M059J (cell line): ENCODE data around the gene NBEAL2. TPM values are rescaled to one million over a fixed set of nuclear protein-coding genes. Genes with fewer than 3 reads are reported as not detected.

ENCODE experiments used
- DNase-seq: peaks from one replicate; pipeline ENCODE4 v3.0.0-alpha.2; 2012; ENCODE audit warnings: low read depth
- total RNA-seq: library from RNA; depleted of rRNA; stranded (reverse); fragments of >200 nt; shearing (Covaris generic); gene quantifications from 2 replicates; pipeline ENCODE4 v1.2.3, GENCODE V29; 2014

NBEAL2 gene
- total RNA-seq, 1 experiment from 2014 or later: 3.5 TPM

DNA sequence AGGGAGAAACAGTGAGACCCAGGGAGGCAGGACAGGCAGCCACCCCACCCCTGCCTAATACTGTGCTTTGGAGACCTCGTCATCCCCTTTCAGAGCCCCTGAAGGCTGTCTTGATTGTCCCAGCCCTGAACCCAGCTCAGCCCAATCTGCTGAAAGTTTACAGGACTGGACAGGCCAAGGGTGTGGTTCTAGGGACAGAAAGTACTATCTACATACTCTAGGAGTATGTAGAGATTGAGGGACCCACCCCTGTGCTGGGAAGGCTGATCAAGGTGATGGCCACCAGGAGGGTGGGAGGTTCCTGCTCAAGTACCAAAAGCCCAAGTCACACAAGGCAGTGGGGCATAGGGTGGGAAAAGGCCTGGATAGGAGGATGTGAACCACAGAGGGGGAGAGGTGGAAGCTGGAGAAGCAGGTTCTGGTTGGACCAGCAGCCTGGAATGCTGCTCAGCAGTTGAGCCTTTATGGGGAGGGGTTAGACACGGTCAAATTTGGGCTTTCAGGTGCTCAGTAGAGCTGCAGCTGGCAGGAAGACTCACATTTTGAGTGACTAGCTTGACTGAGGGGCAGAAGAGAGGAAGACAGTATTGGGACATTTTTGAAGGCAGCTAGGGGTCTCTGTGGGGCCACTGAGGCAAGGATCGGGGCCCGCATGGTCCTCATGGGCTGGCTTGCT is 6.7 kb downstream of the NBEAL2 start:
- DNase-seq: no peak

DNA sequence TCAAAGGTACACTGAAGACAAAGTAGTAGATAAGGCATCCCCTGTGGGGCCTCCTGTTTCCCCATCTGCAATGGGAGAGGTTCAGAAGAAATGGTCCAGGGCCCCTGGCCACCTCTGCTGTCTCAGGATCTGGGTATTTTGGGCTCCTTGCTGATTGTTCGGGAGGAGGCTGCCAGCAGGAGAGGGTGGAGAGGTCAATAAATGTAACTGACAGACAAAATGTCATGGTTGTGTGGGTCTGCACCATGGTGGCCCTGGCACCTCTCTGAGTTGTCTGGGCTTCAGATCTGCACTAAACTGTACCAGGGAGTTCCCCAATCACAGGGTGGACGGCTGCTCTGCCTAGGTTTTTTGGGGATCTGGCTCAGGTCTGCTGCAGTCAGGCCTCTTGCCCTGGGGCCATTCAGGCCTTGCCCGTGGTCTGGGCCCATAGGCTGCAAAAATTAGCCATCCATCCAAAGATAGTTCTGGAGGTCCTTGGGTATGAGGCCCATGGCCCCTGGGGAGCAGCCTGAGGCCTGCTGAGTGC is 7.4 kb downstream of the NBEAL2 start:
- DNase-seq: no peak

DNA sequence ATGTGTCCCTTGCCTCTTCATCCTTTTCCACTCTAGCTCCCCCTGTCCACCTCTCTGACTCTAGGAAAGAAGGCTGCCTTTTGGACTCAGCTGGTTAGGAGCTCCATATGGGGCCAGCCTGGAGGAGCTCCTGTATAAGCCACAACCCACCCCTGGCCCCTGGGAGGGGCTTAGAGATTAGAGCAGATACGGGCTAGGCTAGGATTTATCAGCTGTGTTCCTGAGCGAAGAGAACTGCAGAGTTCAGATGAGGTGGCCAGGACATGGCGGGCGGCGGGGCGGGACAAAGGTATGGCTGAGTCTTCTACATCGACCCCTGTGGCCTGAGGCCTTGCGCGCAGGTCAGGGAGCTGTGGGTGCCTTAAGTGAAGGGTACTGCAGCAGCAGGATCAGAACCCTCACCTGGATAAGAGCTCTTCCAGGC is 7.9 kb downstream of the NBEAL2 start:
- no peak for DNase-seq

DNA sequence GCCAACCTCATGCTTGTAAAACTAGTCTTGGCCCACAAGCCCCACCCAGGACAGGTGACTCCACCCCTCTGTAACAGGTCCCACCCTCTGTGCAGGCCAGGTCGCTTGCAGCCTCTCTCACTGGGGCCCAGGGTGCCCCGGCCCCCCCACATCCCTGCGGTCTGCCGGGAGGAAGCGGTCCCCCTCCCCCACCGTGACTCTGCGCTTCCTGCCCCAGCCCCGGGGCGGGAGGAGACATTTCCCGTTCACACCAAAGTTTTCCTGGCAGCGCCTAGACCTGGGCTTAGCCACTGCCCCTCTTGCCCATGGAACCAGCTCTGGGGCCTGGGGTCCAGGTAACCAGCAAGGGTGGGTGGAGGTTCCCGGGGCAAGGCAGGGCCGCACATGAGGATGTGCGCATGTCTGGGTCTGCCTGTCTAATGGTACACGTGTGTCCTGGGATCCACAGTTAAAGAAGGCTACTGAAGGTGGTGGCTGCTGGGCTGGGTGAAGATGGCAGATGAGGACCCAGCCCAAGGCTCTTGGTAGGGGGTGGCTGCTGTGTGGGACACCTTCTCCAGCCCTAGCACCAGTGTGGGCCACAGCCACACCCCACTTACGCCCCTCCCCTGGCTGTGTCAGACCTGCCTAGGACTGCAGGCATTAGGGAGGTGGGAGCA is 8.4 kb downstream of the NBEAL2 start:
- DNase-seq: no peak

DNA sequence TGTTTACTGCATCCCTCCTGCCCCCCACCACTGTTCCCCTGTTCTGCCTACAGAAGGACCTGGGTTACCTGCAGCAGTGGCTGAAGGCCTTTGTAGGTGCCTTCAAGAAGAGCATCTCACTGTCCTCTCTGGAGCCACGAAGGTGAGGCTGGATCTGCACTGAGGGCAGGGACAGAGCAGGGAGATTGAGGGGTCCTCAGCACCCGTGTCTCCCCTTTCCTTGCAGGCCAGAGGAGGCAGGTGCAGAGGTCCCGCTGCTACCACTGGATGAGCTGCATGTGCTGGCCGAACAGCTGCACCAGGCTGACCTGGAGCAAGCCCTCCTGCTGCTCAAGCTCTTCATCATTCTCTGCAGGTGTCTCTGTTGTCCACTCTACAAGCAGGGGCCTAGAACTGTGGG is 9.2 kb downstream of the NBEAL2 start:
- DNase-seq: no peak

DNA sequence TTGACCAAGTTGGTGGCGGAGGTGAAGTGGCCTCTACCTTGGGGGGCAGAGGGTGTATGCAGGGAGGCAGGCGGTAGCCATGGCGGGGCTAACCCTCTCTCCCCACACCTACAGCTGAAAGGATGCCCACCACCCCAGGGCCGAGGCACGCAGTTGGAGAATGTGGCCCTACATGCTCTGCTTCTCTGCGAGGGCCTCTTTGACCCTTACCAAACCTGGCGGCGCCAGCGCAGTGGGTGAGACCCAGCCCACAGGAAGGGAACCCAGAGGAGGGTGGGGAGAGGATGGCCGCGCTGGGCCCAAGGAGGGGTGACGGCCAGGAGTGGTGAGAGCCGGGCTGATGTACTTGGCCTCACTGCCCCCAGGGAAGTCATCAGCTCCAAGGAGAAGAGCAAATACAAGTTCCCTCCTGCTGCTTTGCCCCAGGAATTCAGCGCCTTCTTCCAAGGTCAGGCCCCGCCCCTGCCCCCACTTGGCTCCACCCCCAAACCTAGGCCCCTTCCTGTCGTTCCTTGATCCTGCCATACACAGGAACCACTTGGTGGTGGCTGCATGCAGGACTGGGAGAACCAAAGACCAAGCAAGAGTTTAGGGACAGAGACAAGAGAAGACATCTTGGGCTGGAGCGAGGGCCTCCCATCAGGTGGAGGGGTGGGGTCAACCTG is 9.8 kb downstream of the NBEAL2 start:
- DNase-seq: no peak

DNA sequence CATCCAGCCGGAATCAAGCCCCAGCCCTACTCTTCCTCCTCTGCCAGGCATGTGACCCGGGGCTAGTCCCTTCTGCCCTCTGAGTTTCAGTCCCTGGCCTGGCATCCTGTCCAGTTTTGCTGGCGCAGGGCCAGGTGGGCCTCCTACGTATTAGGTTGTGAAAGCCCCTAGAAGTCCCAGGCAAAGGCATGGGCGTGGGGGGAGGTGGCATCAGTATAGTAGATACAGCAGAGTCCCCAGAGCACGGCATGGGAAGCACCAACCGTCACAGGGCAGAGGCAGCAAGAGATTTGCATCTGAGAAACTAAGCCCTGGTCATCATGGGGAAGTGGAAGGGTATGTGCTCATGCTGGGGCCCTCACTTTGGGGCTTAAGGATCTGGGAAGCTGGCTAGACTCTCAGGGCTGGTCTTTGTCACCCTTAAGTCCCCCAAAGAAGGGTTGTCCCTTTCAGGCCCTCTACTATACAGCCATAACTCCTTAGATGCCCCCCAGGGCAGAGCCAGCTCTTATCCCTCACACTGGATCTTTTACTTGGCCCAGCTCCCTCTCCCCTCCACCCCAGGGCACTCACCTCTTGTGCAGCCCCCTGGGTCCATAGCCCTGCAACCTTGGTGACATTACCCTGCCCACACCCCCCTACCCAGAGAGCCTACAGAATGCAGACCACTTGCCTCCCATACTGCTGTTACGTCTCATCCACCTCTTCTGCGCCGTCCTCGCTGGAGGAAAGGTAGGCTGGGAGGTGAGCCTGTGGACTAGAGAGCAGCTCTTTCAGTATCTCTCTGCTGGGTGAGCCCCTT is 11.3 kb downstream of the NBEAL2 start:
- no peak for DNase-seq

DNA sequence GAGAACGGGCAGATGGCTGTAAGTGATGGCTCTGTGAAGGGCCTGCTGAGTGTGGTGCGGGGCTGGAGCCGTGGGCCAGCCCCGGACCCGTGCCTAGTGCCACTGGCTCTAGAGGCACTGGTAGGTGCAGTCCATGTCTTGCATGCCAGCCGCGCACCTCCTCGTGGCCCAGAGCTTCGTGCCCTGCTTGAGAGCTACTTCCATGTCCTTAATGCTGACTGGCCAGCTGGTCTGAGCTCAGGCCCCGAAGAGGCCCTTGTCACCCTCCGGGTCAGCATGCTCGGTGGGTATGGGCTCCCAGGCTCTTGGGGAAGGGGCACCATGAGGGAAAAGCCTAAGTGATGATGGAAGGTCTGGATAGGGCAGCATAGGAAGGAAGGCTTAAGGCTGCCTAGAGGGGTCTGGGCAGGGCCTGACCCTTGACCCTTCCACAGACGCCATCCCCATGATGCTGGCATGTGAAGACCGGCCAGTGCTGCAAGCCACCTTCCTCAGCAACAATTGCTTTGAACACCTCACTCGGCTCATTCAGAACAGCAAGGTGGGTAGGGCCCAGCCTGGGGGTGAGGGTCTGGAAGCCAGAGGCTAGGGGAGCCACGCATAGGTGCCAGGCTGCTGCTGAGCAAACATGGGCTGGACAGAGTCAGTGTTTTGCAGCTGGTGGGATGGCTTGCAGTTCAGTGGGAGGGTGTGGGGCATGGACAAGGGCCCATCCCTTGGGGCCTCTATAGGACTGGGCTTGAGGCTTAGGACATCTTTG is 12.1 kb downstream of the NBEAL2 start:
- no peak for DNase-seq

DNA sequence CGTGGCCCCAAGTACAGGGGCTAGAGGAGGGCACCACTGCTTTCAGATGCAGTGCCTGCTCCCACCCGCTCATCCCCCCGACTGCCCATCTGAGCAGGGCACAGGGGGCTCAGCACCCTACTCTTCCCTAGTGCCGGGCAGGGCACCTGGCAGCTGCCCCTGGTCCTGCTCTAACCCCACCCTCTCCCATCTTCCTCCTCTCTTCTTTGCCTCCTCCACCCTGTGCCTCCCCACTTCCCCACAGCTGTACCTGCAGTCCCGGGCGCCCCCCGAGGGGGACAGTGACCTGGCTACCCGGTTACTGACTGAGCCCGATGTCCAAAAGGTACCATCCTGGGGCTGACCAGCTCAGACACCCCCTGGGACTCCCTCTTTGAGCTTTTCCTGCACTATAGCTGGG is 12.8 kb downstream of the NBEAL2 start:
- DNase-seq: no peak

DNA sequence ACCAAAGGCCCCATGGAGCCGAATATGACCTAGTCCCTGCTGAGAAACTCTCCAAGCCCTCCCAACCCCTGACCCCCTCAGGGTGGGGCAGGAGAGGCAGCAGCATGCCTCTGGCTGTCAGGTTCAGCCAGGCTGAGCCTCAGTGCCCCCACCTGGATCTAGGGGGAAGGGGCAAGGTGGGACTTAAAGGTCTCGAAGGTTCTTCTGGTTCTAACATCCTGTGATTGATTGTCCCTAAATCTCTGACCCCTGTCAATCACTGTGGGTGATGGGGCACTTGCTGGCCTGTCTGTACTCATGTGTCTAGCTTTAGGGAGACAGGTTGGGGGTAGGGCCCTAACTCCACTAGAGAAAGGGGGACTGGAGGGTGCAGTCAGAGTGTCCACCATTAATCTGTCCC is 13.8 kb downstream of the NBEAL2 start:
- no peak for DNase-seq

DNA sequence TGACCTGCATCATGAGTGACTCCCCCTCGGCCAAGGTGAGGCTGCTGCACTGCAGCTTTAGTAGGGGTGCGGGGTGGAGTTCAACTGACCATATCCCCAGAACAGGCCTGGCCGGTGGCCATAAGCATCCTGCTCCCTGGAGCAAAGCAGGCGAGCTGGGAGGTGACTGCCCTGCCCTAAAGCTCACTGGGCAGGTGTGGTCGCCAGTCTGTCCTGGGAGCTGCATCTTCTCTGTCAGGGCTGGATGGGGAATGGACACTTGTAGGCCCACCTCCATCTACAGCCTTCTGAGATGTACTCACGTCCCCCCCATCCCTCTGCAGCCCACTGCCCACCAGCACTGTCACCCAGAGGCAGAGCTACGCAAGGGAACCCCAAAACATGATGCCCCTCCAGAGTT is 14.5 kb downstream of the NBEAL2 start:
- DNase-seq: no peak

DNA sequence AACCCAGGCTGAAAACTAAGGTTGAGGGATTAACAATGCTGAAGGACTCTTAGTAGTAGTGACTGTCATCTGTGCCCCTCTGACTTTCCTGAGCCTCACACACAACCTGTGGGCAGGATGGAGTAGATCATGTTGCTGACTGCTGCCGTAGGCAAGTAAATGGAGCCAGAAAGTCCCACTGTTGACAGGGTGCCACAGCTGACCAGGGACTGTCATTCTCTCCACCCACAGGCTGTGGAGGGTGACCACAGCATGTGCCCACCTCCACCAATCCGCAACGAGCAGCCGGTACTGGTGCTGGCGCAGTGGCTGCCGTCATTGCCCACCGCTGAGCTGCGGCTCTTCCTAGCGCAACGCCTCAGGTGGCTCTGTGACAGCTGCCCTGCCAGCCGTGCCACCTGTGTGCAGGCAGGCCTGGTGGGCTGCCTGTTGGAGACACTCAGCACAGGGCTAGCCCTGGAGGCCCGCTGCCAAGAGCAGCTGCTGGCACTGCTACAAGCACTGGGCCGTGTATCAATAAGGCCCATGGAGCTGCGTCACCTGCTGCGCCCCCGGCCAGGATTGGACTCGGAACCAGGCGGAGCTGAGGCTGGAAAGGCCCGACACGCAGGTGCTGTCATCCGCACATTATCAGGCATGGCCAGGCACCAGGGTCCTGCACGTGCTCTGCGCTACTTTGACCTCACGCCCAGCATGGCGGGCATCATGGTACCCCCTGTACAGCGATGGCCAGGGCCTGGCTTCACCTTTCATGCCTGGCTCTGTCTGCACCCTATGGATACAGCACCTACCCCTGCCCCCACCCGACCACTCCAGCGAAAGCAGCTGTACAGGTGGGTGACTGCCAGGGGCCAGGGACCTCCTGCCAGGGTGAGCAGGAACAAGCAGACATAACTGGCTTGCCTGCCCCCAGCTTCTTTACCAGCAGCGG is 15.6 kb downstream of the NBEAL2 start:
- no peak for DNase-seq

DNA sequence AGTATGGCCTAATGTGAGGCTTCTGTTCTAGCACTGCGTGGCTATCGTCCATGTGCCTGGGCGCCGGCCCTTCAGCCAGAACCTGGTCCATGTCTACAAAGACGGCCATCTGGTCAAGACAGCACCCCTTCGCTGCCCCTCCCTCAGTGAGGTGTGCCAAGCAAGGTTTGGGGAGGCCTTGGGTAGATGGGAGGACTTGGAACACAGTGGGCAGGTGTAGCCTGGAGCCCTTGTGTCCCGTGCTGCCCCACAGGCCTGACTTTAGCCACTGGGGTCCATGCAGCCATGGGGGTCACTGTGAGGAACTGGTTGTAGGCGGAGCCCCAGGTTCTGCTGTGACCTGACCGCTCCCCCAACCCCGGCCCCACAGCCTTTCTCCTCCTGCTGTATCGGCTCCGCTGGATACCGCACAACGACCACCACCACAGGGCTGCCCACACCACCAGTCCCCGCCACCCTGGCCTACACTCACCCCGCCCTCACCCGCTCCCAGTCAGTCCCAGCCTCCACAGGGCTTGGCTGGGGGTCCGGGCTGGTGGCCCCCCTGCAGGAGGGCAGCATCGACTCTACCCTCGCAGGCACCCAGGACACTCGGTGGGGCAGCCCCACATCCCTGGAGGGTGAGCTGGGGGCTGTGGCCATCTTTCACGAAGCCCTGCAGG is 16.6 kb downstream of the NBEAL2 start:
- DNase-seq: no peak

DNA sequence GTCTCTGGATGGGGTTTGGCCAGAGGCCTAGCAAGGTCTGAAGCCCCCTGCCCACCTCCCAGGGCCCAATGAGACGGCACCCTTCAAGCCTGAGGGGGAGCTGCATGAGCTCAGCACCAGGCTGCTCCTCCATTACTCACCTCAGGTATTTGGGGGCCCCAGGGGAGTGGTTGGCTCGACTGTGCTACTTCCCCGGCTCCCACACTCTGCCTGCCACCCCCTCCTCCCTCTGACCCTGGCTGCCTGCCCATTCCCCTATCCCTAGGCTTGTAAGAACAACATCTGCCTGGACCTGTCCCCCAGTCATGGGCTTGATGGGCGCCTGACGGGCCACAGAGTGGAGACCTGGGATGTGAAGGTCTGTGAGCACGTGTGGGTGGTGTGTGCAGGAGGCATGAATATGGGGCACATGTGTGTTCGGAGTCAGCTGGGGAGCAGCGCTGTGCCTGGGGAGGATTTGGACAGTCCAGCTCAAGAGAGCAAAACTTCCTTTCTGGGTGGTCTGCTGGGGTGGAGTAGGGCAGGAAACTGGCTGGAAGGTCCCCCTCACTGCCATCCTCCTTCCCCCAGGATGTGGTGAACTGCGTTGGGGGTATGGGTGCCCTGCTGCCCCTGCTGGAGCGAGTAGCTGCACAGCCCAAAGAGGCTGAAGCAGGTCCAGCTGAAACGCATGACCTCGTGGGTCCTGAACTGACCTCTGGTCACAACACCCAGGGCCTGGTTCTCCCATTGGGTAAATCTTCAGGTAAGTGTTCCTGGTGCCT is 17.4 kb downstream of the NBEAL2 start:
- DNase-seq: no peak

DNA sequence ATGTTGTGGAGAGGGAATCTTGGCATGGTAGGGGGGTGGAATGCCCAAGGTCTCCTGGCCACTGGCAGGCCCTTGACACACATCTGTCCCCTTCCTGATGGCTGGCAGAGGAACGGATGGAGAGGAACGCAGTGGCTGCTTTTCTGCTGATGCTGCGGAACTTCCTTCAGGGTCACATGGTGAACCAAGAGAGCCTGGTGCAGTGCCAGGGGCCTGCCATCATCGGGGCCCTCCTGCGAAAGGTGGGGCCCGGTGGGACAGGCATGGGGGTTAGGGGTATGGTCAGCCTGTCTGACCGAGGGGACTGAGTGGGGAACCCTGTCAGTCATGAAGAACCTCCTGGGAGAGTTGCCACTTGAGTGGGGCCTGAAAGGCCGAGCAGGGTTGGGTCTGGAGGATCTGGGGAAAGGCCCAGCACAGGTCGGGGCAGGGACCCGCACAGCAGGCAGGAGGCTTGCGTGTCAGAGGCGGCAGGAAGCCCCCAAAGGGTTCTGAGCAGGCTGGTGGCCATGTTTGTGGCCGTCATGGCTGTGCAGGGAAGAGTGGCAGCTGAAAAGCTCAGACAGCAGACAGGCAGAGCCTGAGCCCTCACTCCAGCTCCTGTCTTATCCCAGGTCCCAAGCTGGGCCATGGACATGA is 18.1 kb downstream of the NBEAL2 start:
- no peak for DNase-seq

DNA sequence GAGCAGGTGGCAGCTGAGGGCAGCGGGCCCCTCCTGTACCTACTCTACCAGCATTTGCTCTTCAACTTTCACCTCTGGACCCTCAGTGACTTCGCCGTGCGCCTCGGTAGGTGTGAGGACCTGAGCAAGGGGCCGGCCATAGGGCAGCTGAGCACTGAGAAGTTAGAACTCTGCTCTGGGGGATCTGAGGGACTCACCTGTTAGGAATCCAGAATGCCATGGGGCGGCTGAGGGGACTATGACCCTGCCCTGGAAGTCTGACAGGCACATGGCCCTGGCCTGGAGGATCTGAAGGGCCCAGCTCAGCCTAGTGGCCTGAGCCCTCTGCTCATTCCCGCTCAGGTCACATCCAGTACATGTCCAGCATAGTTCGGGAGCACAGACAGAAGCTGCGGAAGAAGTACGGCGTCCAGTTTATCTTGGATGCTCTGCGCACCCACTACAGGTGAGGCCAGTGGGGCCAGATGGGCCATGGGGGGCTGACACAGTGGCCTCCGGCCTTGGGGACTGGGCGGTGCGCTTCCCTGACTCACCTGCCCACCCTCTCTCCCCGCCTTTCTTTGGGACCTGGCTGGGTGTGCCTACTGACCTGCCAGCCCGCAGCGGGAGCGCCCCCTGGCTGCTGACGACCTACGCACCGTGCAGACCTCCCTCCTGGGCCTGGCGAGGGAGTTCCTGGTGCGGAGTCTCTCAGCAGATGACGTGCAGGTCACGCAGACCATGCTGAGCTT is 18.8 kb downstream of the NBEAL2 start:
- DNase-seq: peak; percentile 18

DNA sequence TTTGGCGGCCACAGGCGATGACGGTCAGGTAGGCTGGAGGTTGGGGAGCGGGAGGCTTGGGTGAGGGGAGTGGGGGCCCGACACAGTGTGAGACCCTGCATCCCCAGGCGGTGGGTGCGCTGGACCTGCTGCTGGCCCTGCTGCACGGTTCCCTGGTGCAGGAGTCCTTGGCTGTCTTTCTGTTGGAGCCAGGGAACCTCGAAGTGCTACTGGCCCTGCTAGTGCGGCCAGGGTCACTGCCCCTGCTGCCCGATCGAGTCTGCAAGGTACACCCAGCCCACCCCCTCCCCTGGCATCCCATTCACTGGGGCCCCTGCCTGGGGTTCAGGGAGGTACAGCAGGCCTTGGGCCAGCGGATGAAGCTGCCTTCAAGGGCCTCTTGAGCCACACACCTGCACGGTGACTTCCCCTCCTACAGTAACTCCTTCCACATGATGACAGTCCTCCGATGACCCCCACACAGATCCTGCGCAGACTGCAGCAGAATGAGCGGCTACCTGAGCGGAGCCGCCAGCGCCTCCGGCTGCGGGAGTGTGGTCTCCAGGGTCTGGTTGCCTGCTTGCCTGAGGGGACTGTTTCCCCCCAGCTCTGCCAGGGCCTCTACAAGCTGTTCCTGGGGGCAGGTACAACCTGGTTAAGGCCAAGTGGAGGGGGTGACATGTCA is 19.5 kb downstream of the NBEAL2 start:
- DNase-seq: no peak
